Ovary (tissue), 9 donors: Measurements from ENCODE around the gene LMO1. TPM values are rescaled to one million over a fixed set of nuclear protein-coding genes. Genes with fewer than 3 reads are reported as not detected.

Experiments used
- DNase-seq, 5 donors: peaks; one replicate each; pipeline ENCODE4 v3.0.0-alpha.2; 2019 to 2020
- H3K27ac ChIP-seq, 2 donors: fragments of 200-600 bp; one replicate each; pipeline versions ENCODE4 v1.5.1 to v1.8.0; 2019 to 2022
- H3K27me3 ChIP-seq: fragments of 200-600 bp; one replicate; pipeline ENCODE4 v1.8.0; 2022
- H3K36me3 ChIP-seq: fragments of 200-600 bp; sonication (generic); one replicate; pipeline ENCODE4 v1.5.1; 2019
- H3K4me1 ChIP-seq: one replicate; pipeline ENCODE4 v1.8.1; 2013; ENCODE audit warnings: mild to moderate bottlenecking, moderate library complexity; ENCODE audit not compliant: insufficient read depth
- H3K4me3 ChIP-seq: fragments of 200-600 bp; sonication (generic); one replicate; pipeline ENCODE4 v1.5.1; 2017
- H3K9me3 ChIP-seq, 2 donors: fragments of 200-600 bp in 1 of 2; sonication (generic) in 1 of 2; one replicate each; pipeline versions ENCODE4 v1.5.1 to v1.8.1; 2013 to 2019; ENCODE audit warnings: mild to moderate bottlenecking in 1 of 2, moderate library complexity in 1 of 2
- EP300 ChIP-seq: sonication (generic); formaldehyde crosslinking; IDR thresholded peaks from one replicate; pipeline ENCODE4 v1.6.1; 2017; ENCODE audit warnings: antibody characterized with exemption
- POLR2A ChIP-seq: fragments of 450-650 bp; IDR thresholded peaks from one replicate; pipeline ENCODE4 v1.6.1; 2017; ENCODE audit warnings: antibody characterized with exemption, mild to moderate bottlenecking, moderate library complexity
- WGBS, 3 donors: extraction: QIAGEN DNeasy Blood & Tissue Kit in 1 of 3; methylation state at CpG; one replicate each; pipeline versions ENCODE4 v1.1.5 to v1.1.7; 2013 to 2017; 5-methylcytosine and 5-hydroxymethylcytosine counted together
- intact Hi-C, 4 donors: fragments of 100-400 bp; cut with DNase I; formaldehyde crosslinking; loops; one replicate each; pipeline versions ENCODE4 v1.11.0 to v1.15.1; 2022 to 2023
- polyA plus RNA-seq, 2 donors: library from polyadenylated mRNA; stranded (reverse); fragments of 200-250 nt in 1 of 2; fragments of 350-450 nt in 1 of 2; fragmentation: Illumina TruSeq in 1 of 2; extraction: RNeasy Lipid Tissue Mini Kit (QIAGEN cat#74804) in 1 of 2; gene quantifications; one replicate each; pipeline ENCODE4 v1.2.3, GENCODE V29; 2013 to 2014
- total RNA-seq, 7 donors: library from RNA; depleted of rRNA in 2 of 7; stranded (reverse); fragments of >200 nt in 2 of 7; fragmentation: NEBNext Ultra II Directional in 3 of 7; extraction: Animal tissue kit (Norgen Biotek cat#: 25700) in 3 of 7; gene quantifications; one replicate each; pipeline versions ENCODE4 v1.1.0 to v1.2.4, GENCODE V29; 2016 to 2023
- TF ChIP-seq, protein P1 (sequence below), 3 donors: fragments of 450-650 bp in 2 of 3; fragments of 200-600 bp in 1 of 3; IDR thresholded peaks; one replicate each; pipeline versions ENCODE4 v1.5.1 to v1.8.0; 2016 to 2022; ENCODE audit warnings: antibody characterized with exemption in 3 of 3, mild to moderate bottlenecking in 1 of 3
- donor health status: DM: no; HTN: no; CAD: no; lungs with moderate emphysema.
- donor health status: DM: no; HTN: no; CAD: no.
- donor health status: Bipolar disorder and iron deficiency.
- donor health status: DM: yes; HTN: yes; CAD: no.
- donor health status: DM: no; HTN: no; CAD: no.
- donor health status: DM: yes; HTN: yes; CAD: no.

Gene LMO1
- total and polyA plus RNA-seq, 9 donors = 0.18 to 0.55 (median 0.32) TPM; not detected in 6

GRCh38 chr11:8269636-8270035, 6.0 kb upstream of the LMO1 start:
- no peaks in the 10 kb centered on the region for H3K27me3 ChIP-seq
- no peak for DNase-seq
- no peaks in the 10 kb centered on the region for H3K36me3 ChIP-seq
- H3K4me1 ChIP-seq = no peaks in the 10 kb centered on the region
- TF ChIP-seq POLR2A (no peak), EP300 (no peak)
- TF ChIP-seq, protein P1, sequence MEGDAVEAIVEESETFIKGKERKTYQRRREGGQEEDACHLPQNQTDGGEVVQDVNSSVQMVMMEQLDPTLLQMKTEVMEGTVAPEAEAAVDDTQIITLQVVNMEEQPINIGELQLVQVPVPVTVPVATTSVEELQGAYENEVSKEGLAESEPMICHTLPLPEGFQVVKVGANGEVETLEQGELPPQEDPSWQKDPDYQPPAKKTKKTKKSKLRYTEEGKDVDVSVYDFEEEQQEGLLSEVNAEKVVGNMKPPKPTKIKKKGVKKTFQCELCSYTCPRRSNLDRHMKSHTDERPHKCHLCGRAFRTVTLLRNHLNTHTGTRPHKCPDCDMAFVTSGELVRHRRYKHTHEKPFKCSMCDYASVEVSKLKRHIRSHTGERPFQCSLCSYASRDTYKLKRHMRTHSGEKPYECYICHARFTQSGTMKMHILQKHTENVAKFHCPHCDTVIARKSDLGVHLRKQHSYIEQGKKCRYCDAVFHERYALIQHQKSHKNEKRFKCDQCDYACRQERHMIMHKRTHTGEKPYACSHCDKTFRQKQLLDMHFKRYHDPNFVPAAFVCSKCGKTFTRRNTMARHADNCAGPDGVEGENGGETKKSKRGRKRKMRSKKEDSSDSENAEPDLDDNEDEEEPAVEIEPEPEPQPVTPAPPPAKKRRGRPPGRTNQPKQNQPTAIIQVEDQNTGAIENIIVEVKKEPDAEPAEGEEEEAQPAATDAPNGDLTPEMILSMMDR (IDR thresholded peaks at IDR 0.05) = no peak
- H3K9me3 ChIP-seq = no peaks in the 10 kb centered on the region
- H3K4me3 ChIP-seq = no peak overlapping the region
- WGBS, 3 donors = 66 to 77% (median 72%) methylated on average over 5 of the region's 5 CpGs
- H3K27ac ChIP-seq = no peak overlapping the region
- intact Hi-C loops = no loop called here

- no peaks in the 10 kb centered on the region for H3K27me3 ChIP-seq
- intact Hi-C loops = no loop called here
- H3K36me3 ChIP-seq = no peaks in the 10 kb centered on the region
- TF ChIP-seq POLR2A = no peak
- no peak for TF ChIP-seq EP300
- TF ChIP-seq, protein P1 (IDR thresholded peaks at IDR 0.05) = no peak
- 8 to 14% (median 11%) methylated on average over 49 to 65 of the region's 65 CpGs for WGBS, 3 donors
- H3K4me3 ChIP-seq = peak overlapping the region; percentile 29
- no peak overlapping the region for H3K27ac ChIP-seq
- H3K9me3 ChIP-seq = no peaks in the 10 kb centered on the region
- H3K4me1 ChIP-seq = no peaks in the 10 kb centered on the region
- DNase-seq = peak in 2 of 5 donors; percentile 30 to 39
Observed at GRCh38 chr11:8268530-8269400, 5.1 kb upstream of the LMO1 start.

DNA sequence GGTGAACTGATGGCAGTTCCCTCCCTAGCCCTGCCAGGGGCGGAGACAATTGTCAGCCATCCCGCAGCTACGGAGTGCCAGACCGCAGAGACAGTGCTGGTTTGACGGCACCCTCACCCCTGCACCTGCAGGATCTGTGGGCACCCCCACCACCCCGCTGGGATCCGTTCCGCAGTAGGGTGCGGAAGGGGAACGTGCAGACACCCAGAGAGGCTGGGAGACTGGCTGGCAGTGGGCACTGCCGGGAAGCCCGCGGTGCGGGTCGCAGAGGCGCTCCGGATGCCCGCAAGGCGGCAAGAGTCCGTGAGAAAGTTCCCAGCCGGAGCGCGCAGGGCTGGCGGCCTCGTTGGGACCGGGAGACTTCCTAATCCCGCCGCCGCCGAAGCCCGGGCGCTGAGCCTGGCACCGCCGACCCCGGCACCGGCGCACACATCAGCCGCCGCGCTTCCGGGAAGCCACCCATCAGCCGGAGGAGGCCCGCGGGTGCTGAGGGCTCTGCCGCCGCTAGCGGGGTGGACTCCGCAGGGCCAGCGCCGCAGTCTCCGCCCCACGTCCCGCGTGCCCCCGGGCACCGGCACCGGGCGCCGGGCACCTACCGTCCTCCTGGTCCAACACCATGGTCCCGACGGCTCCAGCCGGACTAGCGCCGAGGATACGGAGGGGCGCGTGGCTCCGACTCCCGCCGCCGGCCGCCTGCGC, 4.3 kb upstream of the LMO1 start:
- peak in 3 of 5 donors; percentile 12 to 42 (median 25) for DNase-seq
- Histone ChIP-seq H3K4me3 (peak overlapping the region; percentile 29), H3K27me3 (no peaks in the 10 kb centered on the region), H3K9me3 (no peaks in the 10 kb centered on the region), H3K27ac (no peak overlapping the region), H3K36me3 (no peaks in the 10 kb centered on the region), H3K4me1 (no peaks in the 10 kb centered on the region)
- intact Hi-C loops = no loop called here
- 4% methylated on average over 36 to 74 of the region's 74 CpGs for WGBS, 3 donors
- TF ChIP-seq EP300 (no peak), POLR2A (no peak)
- TF ChIP-seq, protein P1 (IDR thresholded peaks at IDR 0.05) = no peak

DNA sequence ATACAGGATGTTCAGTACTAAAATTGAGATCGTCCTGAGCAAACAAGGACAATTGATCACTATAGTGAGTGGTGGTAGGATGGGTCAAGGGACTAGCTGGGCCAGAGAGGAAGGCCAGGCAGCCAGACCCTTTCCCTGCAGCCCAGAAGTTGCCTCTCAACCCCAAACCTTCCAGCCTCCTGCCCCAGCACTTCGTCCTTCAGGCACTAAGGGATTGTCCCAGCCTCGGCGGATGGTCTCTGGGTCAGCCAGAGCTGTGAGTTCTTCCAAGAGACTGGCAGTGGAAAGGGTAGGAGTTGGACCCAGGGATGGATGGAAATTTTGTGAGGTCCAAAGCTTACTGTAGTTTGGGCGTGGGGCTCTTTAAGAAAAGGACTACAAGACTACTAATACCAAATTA, 3.6 kb upstream of the LMO1 start:
- TF ChIP-seq, protein P1 (IDR thresholded peaks at IDR 0.05) = no peak
- TF ChIP-seq EP300 (no peak), POLR2A (no peak)
- no peak overlapping the region for H3K27ac ChIP-seq

More for the DNA sequence above, 3.6 kb upstream of the LMO1 start:
- Histone ChIP-seq H3K4me1 (peaks cover 4% of the 10 kb centered on the region), H3K4me3 (no peak overlapping the region), H3K9me3 (no peaks in the 10 kb centered on the region), H3K36me3 (no peaks in the 10 kb centered on the region), H3K27me3 (no peaks in the 10 kb centered on the region)
- intact Hi-C loops = no loop called here
- WGBS, 3 donors = 92 to 96% (median 93%) methylated on average over 5 of the region's 5 CpGs
- DNase-seq = peak in 1 of 5 donors; percentile 7
